ENCODE data around the gene SERPINA12.

The SERPINA12 gene

DNA sequence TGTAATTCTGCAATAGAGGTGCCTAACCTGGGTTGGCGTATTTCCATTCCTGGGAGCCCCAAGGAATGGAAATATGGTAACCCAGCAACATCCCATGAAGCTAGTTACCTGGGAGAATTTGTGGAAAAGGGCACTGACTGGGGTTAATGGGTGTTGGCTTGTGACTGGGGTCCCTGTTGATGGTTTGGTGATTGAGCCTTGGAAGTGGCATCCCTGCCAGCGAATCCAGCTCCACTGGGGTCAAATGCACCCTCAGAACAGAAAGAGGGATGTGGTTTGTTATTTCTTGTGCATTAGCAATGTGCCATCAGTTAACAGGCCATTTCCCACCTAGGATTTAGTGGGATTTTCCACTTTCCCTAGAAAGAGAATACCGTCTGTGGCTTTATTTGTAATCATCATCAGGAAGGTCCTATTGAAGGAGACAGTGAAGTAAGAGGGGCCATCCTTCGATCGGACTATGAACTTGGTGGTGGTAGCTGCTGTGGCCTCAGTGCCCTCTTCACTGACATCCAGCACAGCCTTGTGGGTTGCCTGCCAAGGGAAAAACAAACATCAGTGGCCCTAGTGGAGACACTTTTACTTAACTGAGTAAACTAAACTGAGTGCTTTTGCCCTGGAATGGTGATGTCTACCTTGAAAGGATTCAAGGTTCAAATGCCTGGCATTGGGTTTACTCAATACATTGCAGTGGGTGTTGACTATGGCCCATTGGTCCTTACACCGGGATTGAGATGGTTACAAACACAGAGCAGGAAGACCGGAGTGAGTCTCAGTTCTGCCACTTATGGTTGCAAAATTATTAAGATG, 46.3 kb downstream of the SERPINA12 start:
- FAIRE-seq, result no peak

DNA sequence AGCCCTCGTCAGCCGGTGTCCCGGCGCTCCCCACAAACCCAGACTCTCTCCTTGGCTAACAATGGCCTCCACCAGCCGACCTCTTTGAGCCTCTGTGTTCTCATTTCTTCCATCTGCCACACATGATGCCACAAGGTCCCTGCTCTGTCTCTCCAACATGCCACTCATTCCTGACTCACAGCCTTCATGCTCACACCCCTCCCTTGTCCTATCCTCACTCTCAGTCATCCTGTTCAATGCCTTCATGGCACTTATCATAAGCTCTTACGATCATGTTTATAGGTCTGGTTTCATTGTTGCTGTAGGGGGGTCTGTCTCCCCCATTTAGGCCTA, 47.1 kb downstream of the SERPINA12 start:
- no peak for FAIRE-seq

DNA sequence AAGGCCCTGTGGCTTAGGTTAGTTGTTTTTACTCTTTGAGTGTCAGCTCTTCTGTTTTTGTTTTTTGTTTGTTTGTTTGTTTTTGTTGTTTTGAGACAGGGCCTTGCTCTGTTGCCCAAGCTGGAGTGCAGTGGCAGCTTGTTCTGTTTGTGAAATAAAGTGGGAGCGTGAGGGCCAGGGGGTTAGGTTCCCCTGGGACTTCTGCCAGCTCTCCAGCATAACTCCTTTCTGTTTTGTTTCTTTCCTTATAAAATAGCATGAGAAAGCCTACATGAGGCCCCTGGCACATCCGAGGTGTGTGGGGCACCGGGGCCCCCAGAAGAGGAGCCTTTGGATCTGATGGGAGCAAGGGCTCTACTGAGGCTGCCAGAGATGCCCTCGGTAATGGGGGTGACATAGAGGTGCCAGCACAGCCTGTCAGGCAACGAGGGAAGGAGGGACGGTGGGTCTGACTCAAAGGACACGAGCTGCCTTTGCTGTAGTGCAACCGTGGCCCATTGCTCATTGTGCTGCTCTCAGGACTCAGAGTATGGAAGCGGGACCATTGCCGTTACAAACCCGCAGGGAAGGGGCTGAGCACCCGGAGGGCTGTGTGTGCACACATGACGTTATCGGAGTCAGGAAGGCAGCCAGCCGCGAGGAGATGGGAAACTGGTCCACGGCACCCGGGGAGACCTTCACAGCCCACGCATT, 47.6 kb downstream of the SERPINA12 start:
- FAIRE-seq, result no peak

DNA sequence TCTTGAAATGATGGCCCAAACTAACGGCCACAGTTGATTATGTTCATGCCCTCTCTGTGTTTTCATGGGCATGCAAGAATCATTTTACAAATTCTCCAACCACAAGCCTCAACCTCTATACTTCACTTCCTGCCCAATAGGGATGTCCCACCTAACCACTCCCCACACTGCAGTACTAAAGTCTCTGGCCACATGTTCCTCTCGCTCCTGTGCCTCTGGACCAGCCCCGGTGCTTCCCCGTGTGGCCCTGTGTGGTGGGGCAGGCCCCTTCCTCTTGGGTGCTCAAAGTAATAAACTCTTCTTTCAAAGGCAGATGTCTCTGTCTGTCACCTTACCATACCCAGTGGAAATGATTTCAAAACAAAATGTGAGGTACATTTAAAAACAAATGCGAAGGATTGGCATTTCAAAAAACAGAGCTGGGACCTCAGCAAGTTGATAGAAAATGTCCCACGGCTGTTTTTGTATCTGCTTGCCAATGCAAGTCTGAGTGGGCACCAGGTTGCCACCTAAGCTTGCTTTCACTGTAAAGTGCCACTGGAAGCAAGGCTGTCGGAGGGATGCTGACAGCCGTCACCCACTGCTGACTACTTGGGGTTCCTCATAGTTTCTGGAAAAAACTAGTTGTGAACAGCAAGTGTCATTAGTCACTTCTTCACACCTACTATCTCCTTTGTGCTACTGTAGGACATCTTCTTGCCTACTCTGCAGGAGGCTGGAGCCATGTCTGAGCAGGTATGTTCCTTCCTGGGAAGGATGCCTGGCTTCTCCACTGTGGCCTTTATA, 48.4 kb downstream of the SERPINA12 start:
- FAIRE-seq, result no peak

DNA sequence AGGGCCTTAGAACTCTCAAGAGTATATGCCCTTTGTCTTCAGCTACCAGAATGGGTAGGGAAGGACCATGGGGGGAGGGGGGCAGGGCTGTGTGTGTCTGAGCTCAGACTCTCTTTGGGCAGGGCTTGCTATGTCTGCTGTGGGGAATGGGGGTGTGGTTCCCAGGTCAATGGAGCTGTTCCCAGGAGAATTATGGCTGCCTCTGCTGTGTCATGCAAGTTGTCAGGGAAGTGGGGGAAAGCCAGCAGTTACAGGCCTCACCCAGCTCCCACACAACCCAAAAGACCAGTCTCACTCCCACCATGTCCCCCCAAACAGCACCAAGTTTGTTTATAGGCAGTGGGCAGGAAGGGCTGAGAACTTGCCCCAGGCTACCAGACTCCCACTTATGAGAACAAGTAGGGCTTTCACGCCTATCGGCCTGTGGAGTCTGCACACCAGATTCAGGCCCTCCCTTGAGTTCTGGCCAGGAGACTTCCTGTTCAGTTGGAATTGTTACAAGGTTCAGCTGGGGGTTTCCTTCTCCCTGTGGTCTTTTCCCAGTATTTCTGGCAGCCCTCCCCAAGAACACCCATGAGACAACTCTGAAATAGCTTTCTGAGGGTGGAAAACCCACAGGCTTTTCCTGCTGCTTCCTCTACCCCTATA, 50.6 kb downstream of the SERPINA12 start:
- FAIRE-seq, result no peak

DNA sequence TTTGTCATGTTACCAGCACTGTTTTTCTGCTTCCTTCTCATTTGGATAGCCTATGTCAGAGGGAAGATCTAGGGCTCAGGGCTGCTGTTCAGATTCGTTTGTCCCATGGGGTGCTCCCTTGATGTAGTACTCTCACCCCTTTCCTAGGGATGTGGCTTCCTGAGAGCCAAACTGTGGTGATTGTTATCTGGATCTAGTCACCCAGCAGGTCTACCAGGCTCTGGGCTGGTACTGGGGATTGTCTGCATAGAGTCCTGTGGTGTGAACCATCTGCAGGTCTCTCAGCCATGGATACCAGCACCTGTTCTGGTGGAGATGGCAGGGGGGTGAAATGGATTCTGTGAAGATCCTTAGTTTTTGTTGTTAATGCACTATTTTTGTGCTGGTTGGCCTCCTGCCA, 51.2 kb downstream of the SERPINA12 start:
- no peak for FAIRE-seq

DNA sequence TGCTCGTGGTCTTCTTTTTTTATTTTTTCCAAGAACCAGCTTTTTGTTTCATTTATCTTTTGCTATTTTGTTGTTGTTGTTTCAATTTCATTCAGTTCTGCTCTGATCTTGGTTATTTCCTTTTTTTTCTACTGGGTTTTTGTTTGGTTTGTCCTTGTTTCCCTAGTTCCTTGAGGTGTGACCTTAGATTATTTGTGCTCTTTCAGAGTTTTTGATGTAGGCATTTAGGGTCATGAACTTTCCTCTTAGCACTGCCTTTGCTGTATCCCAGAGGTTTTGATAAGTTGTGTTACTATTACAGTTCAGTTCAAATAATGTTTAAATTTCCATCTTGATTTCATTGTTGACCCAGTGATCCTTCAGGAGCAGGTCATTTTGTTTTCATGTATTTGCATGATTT, 53.3 kb downstream of the SERPINA12 start:
- peak; percentile 43 for FAIRE-seq

DNA sequence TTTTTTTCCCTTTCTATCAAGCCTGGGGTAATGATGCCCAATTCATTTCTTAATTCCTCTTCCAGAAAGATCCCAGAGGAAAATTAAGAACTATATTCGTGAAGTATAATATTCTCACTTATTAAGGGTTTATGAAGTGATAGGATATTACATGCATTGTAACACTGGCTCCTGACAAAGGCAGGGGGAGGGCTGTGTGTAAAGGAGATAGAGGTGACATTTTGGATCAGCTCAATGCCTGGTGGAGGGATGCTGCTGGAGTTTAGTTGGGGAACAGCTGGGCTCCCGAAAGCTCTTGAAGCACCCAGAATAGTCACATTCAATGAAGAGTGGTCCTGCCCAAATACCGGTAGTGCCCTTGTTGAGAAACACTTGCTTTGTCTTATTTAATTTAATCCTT, 57.4 kb downstream of the SERPINA12 start:
- no peak for FAIRE-seq

DNA sequence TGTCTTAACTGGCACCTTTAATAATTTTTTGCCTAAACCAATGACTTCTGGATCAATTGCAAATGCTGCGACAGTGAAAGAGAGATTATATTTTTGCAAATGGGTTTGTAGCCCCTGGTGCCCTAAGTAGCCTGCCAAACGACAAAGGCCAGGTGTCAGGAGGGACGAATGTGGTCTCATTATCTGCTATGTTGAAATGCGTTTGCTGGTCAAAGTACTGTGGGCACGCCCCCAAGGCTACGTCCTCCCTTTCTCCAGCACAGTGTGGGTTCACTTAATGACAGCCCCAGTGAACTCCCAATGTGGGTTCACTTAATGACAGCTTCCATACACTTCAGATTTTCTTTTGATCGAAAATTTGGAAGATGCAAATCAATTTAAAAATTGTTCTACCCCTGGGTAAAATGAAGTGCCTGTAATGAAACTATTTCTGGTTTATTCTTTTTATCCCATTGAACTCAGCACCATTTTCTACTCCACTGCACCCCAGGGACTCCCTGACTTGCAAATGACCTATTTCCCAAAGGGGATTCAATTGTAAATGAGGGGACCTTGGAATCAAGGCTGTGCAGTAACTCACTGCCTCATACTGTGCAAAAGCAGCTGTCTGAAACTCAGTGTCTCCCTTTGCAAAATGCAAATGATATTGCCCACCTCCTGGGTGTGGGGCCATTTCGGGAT, 58.0 kb downstream of the SERPINA12 start:
- FAIRE-seq, result no peak

DNA sequence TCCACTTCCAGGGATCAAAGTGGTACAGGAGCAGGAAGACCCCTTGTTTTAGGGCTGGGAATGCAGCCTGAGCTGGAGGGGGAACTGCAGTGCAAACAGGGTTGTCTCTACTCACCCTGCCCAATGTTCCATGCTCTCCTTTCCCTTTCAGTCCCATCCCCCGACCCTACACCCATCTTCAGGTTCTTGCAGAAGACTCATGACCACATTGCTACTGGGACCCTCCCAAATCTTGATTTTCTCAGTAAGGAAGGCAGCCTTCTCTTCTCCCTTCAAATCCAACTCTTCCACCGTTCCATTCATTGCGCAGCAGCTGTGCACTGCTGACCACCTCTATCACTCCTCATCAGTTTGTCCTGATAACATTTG, 58.6 kb downstream of the SERPINA12 start:
- no peak for FAIRE-seq

DNA sequence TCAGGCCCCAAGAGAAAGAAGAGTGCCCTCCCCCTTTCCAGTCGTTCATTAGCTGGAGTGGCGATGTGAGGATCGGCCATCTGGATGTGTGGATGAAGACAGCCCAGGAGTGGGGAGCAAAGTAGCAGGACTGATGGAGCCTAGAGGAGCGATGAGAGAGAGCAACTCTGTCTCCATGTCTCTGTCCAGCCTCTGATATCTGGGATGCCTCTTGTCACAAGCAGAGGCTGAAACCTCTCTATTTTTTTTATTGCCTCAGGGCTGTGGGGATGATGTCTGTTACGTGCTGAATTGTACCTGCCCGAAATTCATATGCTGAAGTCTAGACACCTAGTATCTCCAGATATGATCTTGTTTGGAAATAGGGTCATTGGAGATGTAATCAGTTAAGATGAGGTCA, 59.3 kb downstream of the SERPINA12 start:
- FAIRE-seq, result no peak

DNA sequence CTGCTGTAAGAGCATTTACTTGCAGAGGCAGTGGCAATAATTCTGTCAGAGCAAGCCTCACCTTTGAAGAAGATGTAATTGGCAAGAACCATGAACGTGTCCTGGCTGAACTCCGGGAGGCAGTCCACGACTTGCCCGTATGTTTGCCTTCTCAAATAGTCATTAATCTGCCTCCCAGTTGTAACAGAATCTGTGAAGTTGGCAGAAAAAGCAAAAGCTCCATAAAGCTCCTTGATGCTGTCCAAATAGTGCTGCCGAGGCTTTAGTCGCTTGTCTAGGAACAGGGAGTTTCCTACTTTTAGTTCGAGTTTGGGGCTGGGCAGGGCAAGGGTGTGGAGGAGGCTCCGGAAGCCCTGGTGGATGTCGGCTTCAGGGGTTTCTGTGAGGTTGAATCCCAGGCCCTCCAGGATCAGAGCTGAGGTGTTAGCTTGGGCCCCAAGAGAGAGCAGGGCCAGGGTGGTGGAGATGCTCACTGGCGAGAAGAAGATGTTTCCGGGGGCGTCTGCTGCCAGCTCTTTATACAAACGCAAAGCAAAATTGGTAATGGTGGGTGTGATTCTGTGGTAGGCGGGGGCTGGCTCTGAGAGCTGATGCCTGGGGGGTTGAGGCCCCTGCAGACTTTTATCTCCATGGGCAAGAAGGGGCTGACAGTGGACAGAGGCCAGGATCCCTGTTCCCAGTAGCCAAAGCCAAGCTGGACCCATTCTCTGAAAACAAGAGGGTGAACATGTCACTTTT, 61.0 kb downstream of the SERPINA12 start:
- FAIRE-seq, result no peak

DNA sequence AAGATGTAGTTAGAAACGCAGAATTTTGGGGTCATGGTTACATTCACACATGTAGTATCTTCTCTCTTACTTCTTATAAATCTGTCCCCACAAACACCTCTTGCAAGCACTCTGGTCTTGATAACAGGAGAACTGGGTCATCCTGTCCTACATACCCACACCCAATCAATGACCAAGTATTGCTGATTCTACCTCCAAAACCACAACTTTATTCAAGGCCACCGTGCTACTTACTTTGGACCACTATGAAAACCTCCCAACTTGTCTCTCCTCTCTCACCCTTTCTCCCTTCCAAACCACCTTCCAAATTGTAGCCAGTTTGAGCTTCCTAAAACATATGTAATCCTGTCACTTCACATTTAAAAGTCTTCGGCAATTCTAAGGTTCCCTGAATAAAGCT, 62.1 kb downstream of the SERPINA12 start:
- no peak for FAIRE-seq

DNA sequence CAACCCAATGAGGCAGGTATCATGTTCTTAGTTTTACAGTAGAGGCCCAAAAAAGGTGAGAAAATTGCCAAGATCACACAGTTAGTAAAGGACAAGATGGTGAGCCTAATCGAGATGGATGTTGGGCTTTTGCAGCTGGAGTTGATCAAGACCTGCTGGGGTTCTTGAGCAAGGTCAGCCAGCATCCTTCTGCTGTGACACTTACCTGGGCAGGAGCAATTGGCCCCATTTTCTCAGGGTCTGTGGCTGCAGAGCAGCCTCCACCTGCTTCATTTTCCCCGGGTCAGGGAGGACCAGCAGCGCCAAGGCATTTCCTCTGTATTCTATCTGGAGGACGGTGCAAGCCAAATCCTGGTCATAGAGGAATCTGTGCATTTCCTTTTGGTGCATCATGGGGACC, 63.1 kb downstream of the SERPINA12 start:
- no peak for FAIRE-seq

DNA sequence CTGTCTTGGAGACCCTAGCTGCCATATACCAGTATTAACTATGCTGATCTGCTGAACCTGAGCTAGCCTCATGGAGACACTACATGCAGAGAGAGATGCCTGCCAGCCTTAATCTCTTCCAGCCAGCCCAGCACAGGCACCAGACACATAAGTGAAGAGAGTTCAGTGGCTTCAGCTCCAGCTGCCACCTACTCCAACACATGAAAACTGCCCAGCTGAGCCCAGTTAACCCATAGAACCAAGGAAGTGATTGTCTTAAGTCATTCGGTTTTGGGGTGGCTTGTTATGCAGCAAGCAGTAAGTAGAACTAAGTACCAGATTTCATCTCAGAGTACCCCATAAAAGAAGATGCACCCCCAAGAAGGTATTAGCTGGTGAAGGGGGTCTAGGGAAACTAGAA, 64.3 kb downstream of the SERPINA12 start:
- FAIRE-seq, result no peak

DNA sequence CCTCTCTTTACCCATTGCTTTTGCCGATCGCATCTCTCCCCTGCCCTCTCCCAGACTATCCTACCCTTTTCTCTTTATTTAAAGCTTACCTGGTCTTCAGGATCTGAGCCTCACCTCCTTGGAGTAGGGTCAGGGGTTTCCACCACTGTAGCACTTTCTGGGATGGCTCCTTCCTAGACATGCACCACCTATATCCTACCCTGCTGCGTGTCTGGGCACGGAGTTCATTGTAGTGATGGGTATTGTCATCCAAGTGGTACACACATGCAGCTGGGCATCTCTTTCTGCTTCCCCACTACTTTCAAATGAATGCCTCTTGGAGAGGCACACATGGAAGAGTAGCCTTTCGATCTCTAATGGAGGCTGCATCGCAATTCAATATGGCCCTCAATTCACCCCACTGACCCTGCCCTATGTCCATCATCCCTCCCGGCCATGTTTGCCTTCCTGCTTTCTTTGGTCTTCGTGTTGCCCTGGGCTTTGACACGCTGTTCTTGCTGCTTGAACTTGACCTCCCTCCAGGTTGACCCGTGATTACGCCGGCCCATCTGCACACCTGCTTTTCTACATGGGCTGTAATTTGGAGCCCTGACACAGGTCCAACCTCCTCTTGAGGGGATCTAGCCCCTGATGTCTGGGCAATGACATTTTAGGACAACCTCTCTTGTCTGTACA, 67.6 kb downstream of the SERPINA12 start:
- no peak for FAIRE-seq

DNA sequence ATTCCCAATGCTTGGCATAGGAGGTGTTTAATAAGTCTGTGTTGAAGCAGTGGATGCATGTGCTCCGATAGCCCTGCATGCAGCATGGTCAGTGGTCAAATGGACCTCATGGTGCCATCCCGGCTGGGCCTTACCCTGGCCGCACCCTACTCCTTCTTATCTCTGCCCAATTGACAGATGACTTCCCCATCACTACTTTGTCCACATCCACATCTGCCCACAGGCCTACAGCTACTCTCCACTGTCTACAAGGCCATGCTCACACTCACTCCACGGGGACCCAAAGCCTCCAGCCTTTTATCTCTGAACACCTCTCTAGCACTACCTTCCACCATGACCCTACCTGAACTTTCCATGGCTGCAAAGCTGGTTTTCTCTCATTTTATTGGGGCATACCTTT, 68.1 kb downstream of the SERPINA12 start:
- FAIRE-seq, result no peak

DNA sequence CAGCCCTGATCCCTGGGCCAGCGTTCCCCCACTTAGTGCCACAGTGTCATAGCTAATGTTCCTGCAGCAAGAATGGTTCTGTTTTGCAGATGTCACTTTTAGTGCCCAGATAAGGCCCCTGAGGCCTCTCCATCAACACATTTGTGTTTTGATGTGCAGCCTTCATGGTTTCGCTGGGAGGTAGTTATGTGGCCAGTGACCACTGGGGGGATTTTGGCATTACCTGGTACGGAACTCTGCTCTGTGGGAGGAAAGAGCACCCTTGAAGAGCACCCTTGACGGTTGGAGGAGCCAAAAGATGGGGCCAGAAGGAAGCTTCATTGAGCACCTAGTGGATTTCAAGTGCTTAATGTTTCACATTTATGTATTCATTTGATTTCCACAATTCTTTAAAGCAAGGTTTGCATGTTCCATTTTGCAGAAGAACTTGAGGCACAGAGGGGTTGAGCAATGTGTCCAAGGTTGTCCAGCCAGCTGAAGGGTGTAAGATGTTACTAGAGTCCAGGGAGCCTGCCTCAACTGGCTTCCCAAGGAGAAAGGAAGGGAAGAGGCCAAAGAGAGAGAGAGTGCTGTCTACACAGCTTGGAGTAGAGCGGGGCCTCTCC, 69.7 kb downstream of the SERPINA12 start:
- FAIRE-seq, result no peak
